Activated gamma-delta T cell treated with Interleukin-2 at 50 U/mL for 16 hours (primary cell): Measurements from ENCODE around the gene MRO.
"Not testable (repeated sequence)": the region's sequence is repeated elsewhere in the genome, so short reads cannot be mapped to it uniquely, and the experiment has no call there.

ENCODE experiments used
- DNase-seq: peaks from one replicate; pipeline ENCODE4 v3.0.0-alpha.2; 2020

MRO gene

GRCh38 chr18:50819728-50820378 is at the start of gene MRO:
Gene MRO, minus strand, starts transcription at chr18:50820016. Its CDS starts 10,616 bp downstream, at chr18:50809400.
- peak; percentile 77 for DNase-seq

GRCh38 chr18:50869150-50869549 is 49.3 kb upstream of the MRO start:
- no peak for DNase-seq

- no peak for DNase-seq
Observed at GRCh38 chr18:50866765-50867164, 46.9 kb upstream of the MRO start.

DNA sequence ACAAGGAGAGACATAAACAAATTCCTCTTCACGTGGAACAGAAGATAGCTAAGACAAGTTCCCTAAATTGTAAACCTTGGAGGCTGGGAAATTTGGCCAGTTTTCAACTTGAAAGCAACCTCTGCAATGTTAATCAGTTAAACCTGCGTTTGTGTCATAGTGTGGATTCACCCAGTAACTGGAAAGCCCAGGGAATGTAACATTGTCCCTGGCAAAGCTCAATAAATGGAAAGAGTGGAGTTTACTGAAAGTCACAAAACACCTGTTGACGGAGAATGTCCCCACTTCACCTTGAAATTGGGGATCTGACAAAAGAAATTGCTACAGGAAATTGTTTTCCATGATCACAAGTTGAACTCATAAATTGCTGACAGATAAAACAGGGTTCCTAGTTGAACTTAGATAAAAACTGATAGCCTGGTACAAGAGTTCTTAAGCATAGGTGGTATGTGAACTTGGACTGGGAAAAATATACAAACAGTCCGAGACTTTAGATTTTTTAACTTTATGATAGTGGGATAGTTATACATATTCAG is 44.1 kb upstream of the MRO start:
- no peak for DNase-seq

GRCh38 chr18:50862401-50862800 is 42.6 kb upstream of the MRO start:
- DNase-seq, result no peak

DNA sequence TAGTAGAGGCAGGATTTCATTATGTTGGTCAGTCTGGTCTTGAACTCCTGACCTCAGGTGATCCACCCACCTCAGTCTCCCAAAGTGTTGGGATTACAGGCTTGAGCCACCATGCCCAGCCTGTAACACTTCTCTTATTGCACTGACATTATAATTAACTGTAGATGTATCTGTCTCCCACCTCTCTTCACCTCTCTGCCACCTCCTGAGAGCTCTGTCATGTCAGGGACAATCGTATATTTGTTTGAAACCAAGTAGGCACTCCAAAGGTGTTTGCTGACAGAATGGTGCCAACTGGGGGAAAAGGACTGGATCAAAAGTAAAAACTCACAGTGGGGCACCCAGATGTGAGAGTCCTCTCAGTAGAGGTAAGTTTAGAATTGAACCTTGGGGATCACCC is 41.8 kb upstream of the MRO start:
- no peak for DNase-seq

GRCh38 chr18:50859793-50860555 is 40.2 kb upstream of the MRO start:
- DNase-seq, result no peak

- DNase-seq, result no peak
Observed at GRCh38 chr18:50857694-50858093, 37.9 kb upstream of the MRO start.

DNA sequence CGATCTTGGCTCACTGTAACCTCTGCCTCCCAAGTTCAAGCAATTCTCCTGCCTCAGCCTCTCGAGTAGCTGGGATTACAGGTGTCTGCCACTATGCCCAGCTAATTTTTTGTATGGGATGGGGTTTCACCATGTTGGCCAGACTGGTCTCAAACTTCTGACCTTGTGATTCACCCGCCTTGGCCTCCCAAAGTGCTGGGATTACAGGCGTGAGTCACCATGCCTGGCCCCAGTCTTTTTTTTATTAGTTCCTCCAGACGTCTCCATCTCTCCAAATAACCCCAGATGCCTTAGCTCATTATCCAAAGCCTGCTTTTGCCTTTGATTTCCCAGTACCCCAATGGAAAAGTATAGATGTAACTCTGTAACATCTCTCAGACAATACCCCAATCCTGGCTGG is 37.4 kb upstream of the MRO start:
- DNase-seq, result not testable (repeated sequence)

GRCh38 chr18:50855976-50856757 is 36.4 kb upstream of the MRO start:
- no peak for DNase-seq

DNA sequence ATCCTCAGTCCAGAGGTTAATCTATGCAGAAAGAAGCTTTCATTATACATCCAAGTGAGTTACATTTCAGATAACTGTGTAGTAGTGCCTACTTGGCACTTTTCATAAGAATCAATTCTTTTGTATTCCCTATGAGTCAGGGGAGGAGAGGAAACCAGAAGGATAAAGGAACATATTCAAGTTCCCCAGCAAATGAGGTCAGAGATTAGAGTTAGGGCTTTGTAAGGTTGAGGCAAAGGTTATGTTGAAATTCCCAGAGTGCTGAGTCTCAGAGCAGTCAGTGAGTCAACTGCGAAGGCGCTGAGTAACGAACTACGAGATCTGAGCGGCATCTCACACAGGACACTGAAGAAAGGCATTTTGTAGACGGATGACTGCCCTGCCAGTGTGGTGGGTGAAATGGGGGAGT is 34.1 kb upstream of the MRO start:
- DNase-seq, result no peak

- no peak for DNase-seq
Observed at GRCh38 chr18:50850307-50851065, 30.7 kb upstream of the MRO start.

DNA sequence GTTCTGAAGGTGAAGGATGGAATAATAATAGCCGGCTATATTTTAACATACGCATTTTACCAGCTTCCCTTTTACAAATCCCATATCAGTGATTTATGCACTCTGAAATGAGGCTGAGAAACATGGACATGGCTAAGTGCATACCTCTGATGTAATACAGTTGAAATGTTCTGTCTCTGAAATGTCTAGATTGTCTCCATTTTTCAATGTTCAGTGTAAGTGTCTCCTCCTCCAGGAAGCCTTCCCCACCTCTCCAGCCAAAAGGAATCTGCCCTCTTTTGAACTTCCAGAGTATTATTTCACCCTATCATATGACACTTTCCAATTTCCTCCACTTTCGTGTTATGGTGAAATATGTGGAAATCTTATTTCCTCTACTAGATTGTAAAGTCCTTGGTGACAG is 29.6 kb upstream of the MRO start:
- no peak for DNase-seq

- DNase-seq, result no peak
Observed at GRCh38 chr18:50848991-50849390, 29.2 kb upstream of the MRO start.

DNA sequence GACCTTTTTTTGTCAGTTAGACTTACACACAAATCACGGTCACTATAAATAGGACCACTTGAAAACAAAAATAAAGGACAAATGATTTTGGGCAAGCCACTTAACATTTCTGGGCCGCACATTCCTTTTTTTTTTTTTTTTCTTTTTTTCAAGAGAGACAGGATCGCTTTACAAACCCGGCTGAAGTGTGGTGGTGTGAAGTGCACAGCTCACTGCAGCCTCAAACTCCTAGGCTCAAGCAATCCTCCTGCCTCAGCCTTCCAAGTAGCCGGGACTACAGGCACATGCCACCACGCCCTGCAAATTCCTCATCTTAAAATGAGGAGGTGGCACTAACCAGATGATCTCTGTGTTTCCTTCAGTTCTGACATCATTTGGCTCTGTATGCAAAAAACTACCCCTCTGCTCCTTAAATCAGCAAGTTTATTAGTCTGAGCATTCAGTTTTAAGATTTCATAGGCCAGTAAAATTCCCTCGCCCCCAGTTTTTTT is 28.3 kb upstream of the MRO start:
- DNase-seq, result no peak

DNA sequence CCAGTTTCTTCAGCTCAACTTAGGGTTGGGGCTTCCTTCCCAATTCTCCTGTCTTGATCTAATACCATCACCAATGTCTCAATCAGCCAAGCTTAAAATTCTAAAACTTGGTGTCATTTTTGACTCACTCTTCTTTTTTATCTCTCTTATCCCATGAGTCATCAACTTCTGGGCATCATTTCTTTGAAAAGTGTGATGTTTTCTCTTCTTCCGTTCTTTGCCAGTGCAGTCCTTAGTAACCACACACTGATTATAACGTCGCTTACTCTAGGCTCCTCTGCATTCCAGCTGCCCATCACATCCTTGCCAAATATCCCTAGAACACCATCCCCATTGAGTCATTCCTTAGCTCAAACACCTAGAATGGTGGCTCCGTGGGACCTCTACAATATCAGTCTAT is 27.4 kb upstream of the MRO start:
- no peak for DNase-seq

DNA sequence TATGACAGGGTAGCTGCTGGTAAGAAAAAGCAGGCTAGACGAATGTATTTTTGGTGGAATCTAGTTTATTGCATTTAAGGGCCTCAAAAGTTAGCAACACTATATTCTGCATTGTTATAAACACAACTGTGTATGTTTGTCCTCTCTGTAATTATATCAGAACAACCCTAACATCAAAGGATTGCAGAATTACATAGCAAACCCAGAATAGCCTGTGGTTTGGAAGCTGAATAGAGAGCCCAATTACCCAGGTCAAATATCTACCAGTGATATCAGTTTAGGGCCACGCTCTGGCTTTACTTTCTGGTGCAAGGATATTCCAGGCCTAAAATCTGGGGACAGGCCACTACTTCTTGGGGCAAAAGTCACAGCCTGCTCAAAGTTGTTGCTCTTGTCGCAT is 25.1 kb upstream of the MRO start:
- DNase-seq, result no peak

DNA sequence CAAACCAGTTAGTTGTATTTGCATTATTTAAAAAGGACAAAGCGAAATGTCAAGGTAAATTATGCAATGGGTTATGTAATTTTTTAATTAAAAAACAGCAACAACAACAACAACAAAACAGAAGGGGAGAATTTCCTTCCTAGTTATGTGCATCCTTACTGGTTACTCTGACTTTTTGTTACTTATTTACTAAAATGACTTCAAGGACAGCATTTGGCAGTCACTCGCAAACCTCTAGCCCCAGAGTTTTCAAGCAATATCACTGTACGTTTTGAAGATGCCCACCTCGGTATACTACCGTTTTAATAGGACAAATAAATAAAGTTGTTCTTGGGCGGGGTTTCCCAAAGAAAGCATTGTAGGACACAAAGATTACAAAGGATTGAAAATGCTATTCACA is 24.7 kb upstream of the MRO start:
- DNase-seq, result no peak

DNA sequence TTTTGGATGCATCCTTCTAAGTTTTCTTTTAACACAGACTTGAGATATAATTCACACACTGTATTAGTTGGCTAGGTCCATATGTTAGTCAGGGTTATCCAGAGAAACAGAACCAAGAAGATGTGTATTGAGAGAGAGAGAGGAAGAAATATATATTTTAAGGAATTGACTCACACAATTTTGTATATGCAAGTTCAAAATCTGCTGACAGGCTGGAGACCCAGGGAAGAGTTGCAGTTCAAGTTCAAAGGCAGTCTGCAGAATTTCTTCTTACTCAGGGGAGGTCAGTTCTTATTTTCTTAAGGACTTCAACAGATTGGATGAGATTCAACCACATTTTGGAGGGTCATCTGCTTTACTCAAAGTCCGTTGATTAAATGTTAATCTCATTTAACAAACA is 23.0 kb upstream of the MRO start:
- no peak for DNase-seq

- DNase-seq, result no peak
Observed at GRCh38 chr18:50839996-50840395, 20.2 kb upstream of the MRO start.

DNA sequence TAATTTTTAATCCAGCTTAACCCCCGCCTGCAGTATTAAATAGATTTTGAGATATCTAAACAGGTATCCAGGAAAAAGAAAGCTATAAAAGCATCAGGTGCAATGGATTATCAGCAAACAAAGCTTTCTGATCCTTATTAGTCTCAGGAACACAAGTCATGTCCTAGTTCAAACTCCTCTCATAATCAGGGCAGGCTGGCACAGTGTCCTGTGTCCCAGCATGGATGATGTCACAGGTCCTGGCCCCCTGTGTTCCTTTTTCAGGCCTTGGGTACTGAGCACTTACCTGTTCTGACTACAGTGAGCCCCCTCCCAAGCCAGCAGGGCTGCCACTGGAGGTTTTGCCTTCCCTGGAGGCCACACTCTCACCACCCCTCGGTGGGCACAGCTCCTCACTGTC is 19.5 kb upstream of the MRO start:
- DNase-seq, result no peak

- no peak for DNase-seq
Observed at GRCh38 chr18:50836521-50836957, 16.7 kb upstream of the MRO start.

- not testable (repeated sequence) for DNase-seq
Observed at GRCh38 chr18:50833496-50833895, 13.7 kb upstream of the MRO start.
